ENCODE measurements around the gene TXNDC12. TPM values are rescaled to one million over a fixed set of nuclear protein-coding genes. Genes with fewer than 3 reads are reported as not detected.

The TXNDC12 gene
- total RNA-seq, 1 experiment from 2014 or later = 80.9 TPM

DNA sequence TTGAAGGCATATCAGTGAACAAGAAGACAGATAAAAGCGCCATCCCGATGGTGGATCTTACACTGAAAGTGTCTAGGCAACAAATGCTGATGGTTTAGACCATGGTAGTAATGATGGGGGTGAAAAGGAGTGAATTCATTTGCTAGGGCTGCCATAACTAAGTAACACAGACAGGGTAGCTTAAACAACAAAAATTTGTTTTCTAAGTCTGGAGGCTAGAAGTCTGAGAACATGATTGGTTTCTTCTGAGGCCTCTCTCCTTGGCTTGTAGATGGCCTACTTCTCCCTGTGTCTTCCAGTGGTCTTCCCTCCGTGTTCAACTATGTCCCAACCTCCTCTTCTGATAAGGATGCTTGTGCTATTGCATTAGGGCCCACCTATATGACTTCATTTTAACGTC, 51.1 kb downstream of the TXNDC12 start:
- H3K27ac Mint-ChIP-seq = no peak overlapping the region
- ATAC-seq = no peak
- ChIA-PET POLR2A (no interaction called here), CTCF (no interaction called here)
- no peaks in the 10 kb centered on the region; the same call in 1 of the 2 replicates for H3K27me3 Mint-ChIP-seq (ENCODE audit: low read depth)
- no peak for DNase-seq (ENCODE audit: low spot score)
- no peak overlapping the region for H3K4me3 Mint-ChIP-seq
- peaks cover 23% of the 10 kb centered on the region for H3K4me1 Mint-ChIP-seq
- TF ChIP-seq, protein P1, sequence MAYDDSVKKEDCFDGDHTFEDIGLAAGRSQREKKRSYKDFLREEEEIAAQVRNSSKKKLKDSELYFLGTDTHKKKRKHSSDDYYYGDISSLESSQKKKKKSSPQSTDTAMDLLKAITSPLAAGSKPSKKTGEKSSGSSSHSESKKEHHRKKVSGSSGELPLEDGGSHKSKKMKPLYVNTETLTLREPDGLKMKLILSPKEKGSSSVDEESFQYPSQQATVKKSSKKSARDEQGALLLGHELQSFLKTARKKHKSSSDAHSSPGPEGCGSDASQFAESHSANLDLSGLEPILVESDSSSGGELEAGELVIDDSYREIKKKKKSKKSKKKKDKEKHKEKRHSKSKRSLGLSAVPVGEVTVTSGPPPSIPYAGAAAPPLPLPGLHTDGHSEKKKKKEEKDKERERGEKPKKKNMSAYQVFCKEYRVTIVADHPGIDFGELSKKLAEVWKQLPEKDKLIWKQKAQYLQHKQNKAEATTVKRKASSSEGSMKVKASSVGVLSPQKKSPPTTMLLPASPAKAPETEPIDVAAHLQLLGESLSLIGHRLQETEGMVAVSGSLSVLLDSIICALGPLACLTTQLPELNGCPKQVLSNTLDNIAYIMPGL (CRISPR knock-in tag; IDR thresholded peaks at IDR 0.05) = no peak
- no peaks in the 10 kb centered on the region for H3K36me3 Mint-ChIP-seq
- no peaks in the 10 kb centered on the region for H3K9me3 Mint-ChIP-seq

DNA sequence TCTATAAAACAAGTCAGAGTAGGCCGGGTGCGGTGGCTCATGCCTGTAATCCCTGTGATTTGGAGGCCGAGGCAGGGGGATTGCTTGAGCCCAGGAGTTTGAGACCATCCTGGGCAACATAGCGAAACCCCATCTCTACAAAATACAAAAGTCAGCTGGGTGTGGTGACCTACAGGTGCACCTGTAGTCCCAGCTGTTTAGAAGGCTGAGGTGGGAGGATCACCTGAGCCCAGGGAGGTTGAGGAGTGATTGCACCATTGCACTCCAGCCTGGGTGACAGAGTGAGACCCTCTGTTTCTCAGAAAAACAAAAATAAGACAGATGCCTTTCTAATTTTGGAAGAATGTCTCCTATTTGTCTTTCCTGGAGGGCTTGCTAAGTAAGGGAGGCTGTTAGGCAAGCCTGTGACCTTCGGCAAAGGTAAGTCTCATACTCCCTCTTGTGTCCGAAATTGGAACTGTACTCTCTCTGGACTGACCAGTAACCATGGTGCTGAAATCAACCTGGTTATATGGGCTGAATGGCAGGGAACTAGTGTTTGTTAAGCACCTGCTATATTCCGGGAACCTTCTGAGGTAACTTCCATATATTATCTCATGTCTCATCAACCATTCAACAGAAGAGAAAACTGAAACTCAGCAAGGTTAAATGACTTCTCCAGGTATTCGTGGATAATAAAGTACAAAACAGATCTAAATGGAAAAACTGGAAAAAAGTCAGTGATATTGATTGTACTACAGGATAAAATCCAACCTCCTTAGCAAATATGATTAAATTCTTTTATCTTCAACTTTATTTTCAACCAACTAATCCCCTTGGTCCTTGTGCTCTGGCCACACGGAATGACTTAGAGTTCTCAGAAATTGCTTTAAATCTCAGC, 52.7 kb downstream of the TXNDC12 start:
- H3K27ac Mint-ChIP-seq = no peak overlapping the region
- TF ChIP-seq, protein P2, sequence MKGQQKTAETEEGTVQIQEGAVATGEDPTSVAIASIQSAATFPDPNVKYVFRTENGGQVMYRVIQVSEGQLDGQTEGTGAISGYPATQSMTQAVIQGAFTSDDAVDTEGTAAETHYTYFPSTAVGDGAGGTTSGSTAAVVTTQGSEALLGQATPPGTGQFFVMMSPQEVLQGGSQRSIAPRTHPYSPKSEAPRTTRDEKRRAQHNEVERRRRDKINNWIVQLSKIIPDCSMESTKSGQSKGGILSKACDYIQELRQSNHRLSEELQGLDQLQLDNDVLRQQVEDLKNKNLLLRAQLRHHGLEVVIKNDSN (CRISPR knock-in tag; IDR thresholded peaks at IDR 0.05) = no peak
- 0 out of 2 replicates have a peak, but pooled peaks have one; percentile 15 for TF ChIP-seq SP1 (CRISPR knock-in tag; conservative IDR thresholded peaks at IDR 0.05)
- TF ChIP-seq, protein P3, sequence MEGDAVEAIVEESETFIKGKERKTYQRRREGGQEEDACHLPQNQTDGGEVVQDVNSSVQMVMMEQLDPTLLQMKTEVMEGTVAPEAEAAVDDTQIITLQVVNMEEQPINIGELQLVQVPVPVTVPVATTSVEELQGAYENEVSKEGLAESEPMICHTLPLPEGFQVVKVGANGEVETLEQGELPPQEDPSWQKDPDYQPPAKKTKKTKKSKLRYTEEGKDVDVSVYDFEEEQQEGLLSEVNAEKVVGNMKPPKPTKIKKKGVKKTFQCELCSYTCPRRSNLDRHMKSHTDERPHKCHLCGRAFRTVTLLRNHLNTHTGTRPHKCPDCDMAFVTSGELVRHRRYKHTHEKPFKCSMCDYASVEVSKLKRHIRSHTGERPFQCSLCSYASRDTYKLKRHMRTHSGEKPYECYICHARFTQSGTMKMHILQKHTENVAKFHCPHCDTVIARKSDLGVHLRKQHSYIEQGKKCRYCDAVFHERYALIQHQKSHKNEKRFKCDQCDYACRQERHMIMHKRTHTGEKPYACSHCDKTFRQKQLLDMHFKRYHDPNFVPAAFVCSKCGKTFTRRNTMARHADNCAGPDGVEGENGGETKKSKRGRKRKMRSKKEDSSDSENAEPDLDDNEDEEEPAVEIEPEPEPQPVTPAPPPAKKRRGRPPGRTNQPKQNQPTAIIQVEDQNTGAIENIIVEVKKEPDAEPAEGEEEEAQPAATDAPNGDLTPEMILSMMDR (IDR thresholded peaks at IDR 0.05) = peak; percentile 89
- ChIA-PET CTCF (interaction anchor here (0.5 to 1.2 kb wide), 4 partner anchors 13 to 166 kb away, joined by 3 to 17 read pairs (median 5); no protein-coding TSS in a partner anchor), POLR2A (no interaction called here)
- no peaks in the 10 kb centered on the region for H3K9me3 Mint-ChIP-seq
- H3K4me3 Mint-ChIP-seq = no peak overlapping the region
- H3K27me3 Mint-ChIP-seq (ENCODE audit: low read depth) = no peaks in the 10 kb centered on the region; the same call in 1 of the 2 replicates
- ATAC-seq = peak; percentile 77
- peak; percentile 45 for DNase-seq (ENCODE audit: low spot score)
- H3K4me1 Mint-ChIP-seq = peaks cover 28% of the 10 kb centered on the region
- H3K36me3 Mint-ChIP-seq = no peaks in the 10 kb centered on the region

DNA sequence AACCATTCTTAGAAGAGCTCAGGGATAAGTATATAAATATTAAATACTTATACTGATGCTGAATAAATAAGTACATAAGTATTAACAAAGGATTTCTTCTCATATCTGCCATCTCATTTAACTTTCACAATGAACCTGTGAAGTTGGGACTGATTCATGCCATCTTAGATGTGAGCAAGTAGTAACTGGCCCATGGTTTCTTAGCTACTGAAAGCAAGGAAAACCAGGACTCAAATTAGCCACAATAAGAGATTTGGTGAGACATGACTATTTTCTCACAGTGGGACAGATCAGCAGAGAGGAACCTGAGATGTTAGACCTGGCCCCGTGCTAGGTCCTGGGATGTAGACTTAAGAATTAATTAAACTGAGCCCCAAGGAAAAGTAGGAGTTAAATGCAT, 56.3 kb downstream of the TXNDC12 start:
- Mint-ChIP-seq H3K4me1 (peaks cover 13% of the 10 kb centered on the region), H3K36me3 (no peaks in the 10 kb centered on the region), H3K27me3 (ENCODE audit: low read depth) (no peaks in the 10 kb centered on the region), H3K27ac (no peak overlapping the region), H3K4me3 (no peak overlapping the region), H3K9me3 (no peaks in the 10 kb centered on the region)
- ChIA-PET CTCF (interaction anchor here (1.5 to 2.1 kb wide), 2 partner anchors 73 to 102 kb away, joined by 5 to 11 read pairs; no protein-coding TSS in a partner anchor), POLR2A (no interaction called here)
- TF ChIP-seq HMGA2 (CRISPR knock-in tag; IDR thresholded peaks at IDR 0.05) (no peak), ZBTB21 (CRISPR knock-in tag; IDR thresholded peaks at IDR 0.05; ENCODE audit: borderline replicate concordance) (no peak), FOXJ3 (CRISPR knock-in tag; IDR thresholded peaks at IDR 0.05; ENCODE audit: borderline replicate concordance) (no peak), NFYB (CRISPR knock-in tag; conservative IDR thresholded peaks at IDR 0.05; ENCODE audit: low read depth) (no peak)
- TF ChIP-seq, protein P4, sequence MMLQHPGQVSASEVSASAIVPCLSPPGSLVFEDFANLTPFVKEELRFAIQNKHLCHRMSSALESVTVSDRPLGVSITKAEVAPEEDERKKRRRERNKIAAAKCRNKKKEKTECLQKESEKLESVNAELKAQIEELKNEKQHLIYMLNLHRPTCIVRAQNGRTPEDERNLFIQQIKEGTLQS (CRISPR knock-in tag; conservative IDR thresholded peaks at IDR 0.05) = no peak
- TF ChIP-seq, protein P5, sequence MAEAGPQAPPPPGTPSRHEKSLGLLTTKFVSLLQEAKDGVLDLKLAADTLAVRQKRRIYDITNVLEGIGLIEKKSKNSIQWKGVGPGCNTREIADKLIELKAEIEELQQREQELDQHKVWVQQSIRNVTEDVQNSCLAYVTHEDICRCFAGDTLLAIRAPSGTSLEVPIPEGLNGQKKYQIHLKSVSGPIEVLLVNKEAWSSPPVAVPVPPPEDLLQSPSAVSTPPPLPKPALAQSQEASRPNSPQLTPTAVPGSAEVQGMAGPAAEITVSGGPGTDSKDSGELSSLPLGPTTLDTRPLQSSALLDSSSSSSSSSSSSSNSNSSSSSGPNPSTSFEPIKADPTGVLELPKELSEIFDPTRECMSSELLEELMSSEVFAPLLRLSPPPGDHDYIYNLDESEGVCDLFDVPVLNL (CRISPR knock-in tag; IDR thresholded peaks at IDR 0.05; ENCODE audit: borderline replicate concordance, low read depth) = no peak
- TF ChIP-seq, protein P3 (IDR thresholded peaks at IDR 0.05) = no peak
- no peak for DNase-seq (ENCODE audit: low spot score)
- no peak for ATAC-seq

All from WTC11 (cell line).